Keratinocyte (primary cell): Measurements from ENCODE around the gene KIAA1210. TPM values are rescaled to one million over a fixed set of nuclear protein-coding genes. Genes with fewer than 3 reads are reported as not detected.

Experiments used
- DNase-seq: peaks from one replicate; pipeline ENCODE4 v3.0.0-alpha.2; 2011; ENCODE audit warnings: low read depth, missing footprints, low spot score
- FAIRE-seq: peaks from 2 replicates; lab custom pipeline; 2011; peaks lifted over from hg19 to GRCh38; lab: Jason Lieb, UNC
- H2AFZ ChIP-seq: 2 replicates; pipeline ENCODE4 v1.6.0; 2012; ENCODE audit warnings: low read length, control low read depth, inconsistent platforms; ENCODE audit not compliant: control insufficient read depth
- H3K27ac ChIP-seq: 2 replicates; pipeline ENCODE4 v1.5.1; 2011; ENCODE audit warnings: low read length; ENCODE audit not compliant: control insufficient read depth, insufficient read depth
- H3K27me3 ChIP-seq: 3 replicates; pipeline ENCODE4 v1.6.0; 2011; ENCODE audit warnings: low read length; ENCODE audit not compliant: control insufficient read depth, insufficient read depth; ENCODE audit errors: extremely low read depth
- H3K36me3 ChIP-seq, 2 experiments: 2 replicates in 1 of 2; 3 replicates in 1 of 2; pipeline ENCODE4 v1.5.1; 2011; ENCODE audit warnings: low read length in 2 of 2, mild to moderate bottlenecking in 1 of 2; ENCODE audit not compliant: control insufficient read depth in 2 of 2, insufficient read depth in 2 of 2; ENCODE audit errors: extremely low read depth in 1 of 2
- H3K4me1 ChIP-seq: 3 replicates; pipeline ENCODE4 v1.5.1; 2011; ENCODE audit warnings: low read length; ENCODE audit not compliant: control insufficient read depth, insufficient read depth; ENCODE audit errors: extremely low read depth
- H3K4me2 ChIP-seq: 3 replicates; pipeline ENCODE4 v1.6.0; 2011; ENCODE audit warnings: low read depth, low read length; ENCODE audit not compliant: control insufficient read depth, insufficient read depth; ENCODE audit errors: extremely low read depth
- H3K4me3 ChIP-seq, 3 experiments: fragments of 200-600 bp in 1 of 3; sonication (generic) in 1 of 3; 2 replicates in 2 of 3; 3 replicates in 1 of 3; pipeline ENCODE4 v1.5.1; 2011 to 2016; ENCODE audit warnings: low read length in 3 of 3, mild to moderate bottlenecking in 3 of 3, control low read depth in 2 of 3, inconsistent platforms in 1 of 3, low read depth in 1 of 3, mixed read lengths in 1 of 3, mixed run types in 1 of 3, moderate library complexity in 1 of 3; ENCODE audit not compliant: control insufficient read depth in 2 of 3, insufficient read depth in 2 of 3; ENCODE audit errors: extremely low read depth in 1 of 3
- H3K79me2 ChIP-seq: 2 replicates; pipeline ENCODE4 v1.6.0; 2012; ENCODE audit warnings: low read length; ENCODE audit not compliant: control insufficient read depth, insufficient read depth
- H3K9ac ChIP-seq: 3 replicates; pipeline ENCODE4 v1.6.0; 2011; ENCODE audit warnings: low read length; ENCODE audit not compliant: control insufficient read depth, insufficient read depth; ENCODE audit errors: extremely low read depth
- H3K9me1 ChIP-seq: 3 replicates; pipeline ENCODE4 v1.6.0; 2011; ENCODE audit warnings: low read length; ENCODE audit not compliant: control insufficient read depth, insufficient read depth; ENCODE audit errors: extremely low read depth
- H3K9me3 ChIP-seq: 2 replicates; pipeline ENCODE4 v1.5.1; 2012; ENCODE audit warnings: low read depth, low read length; ENCODE audit not compliant: control insufficient read depth
- H4K20me1 ChIP-seq: 3 replicates; pipeline ENCODE4 v1.6.0; 2011; ENCODE audit warnings: low read length; ENCODE audit not compliant: control insufficient read depth, insufficient read depth; ENCODE audit errors: extremely low read depth
- CTCF ChIP-seq, 3 experiments: IDR thresholded peaks in 1 of 3; conservative IDR thresholded peaks in 1 of 3; optimal IDR thresholded peaks in 1 of 3; 2 replicates in 2 of 3; 3 replicates in 1 of 3; pipeline versions ENCODE3 to v1.5.1; 2011; ENCODE audit warnings: low read length in 3 of 3, mild to moderate bottlenecking in 3 of 3, moderate library complexity in 2 of 3, control low read depth in 1 of 3, inconsistent platforms in 1 of 3; ENCODE audit not compliant: insufficient read depth in 2 of 3; ENCODE audit errors: extremely low read depth in 1 of 3
- EZH2 ChIP-seq: IDR thresholded peaks from one replicate; pipeline ENCODE4 v1.6.1; 2012; ENCODE audit warnings: inconsistent platforms, mild to moderate bottlenecking, low read length, moderate library complexity
- dilution Hi-C: fragments of 300-500 bp; cut with MboI; formaldehyde crosslinking; loops from one replicate; pipeline ENCODE4 v1.7.0; 2020; ENCODE audit warnings: low sequenced_read_pairs; ENCODE audit not compliant: extremely low pct_ligation_motif_present
- polyA plus RNA-seq, 5 experiments: library from polyadenylated mRNA; depleted of rRNA in 3 of 5; stranded (reverse) in 3 of 5; stranded (forward) in 1 of 5; unstranded in 1 of 5; fragments of >200 nt; gene quantifications; 1 replicate in 1 of 5; 2 replicates in 3 of 5; 3 replicates in 1 of 5; pipeline versions ENCODE4 v1.2.1 to v1.2.3, GENCODE V29; 2011 to 2012; ENCODE audit warnings: missing spikeins in 2 of 5, low read depth in 1 of 5, low replicate concordance in 1 of 5

The KIAA1210 gene
- polyA plus RNA-seq, 1 donor (not counting 4 experiments of a cell fraction or from before 2014, with no cell fraction given) = not detected

- TF ChIP-seq EZH2 (no peak), CTCF (optimal IDR thresholded peaks at IDR 0.05 in 1 of 3, IDR thresholded peaks at IDR 0.05 in 1 of 3, conservative IDR thresholded peaks at IDR 0.05 in 1 of 3; ENCODE audit: extremely low read depth in 1 of 3, insufficient read depth in 2 of 3, low read length in 3 of 3) (no peak)
- Histone ChIP-seq H3K36me3 (no peaks in the 10 kb centered on the region), H3K4me3 (no peak overlapping the region), H3K27ac (no peak overlapping the region), H3K27me3 (peaks cover 18% of the 10 kb centered on the region), H3K9me3 (no peaks in the 10 kb centered on the region), H2AFZ (no peak overlapping the region), H3K79me2 (no peaks in the 10 kb centered on the region), H3K4me1 (no peaks in the 10 kb centered on the region), H3K9me1 (no peaks in the 10 kb centered on the region), H3K9ac (no peak overlapping the region), H4K20me1 (no peaks in the 10 kb centered on the region), H3K4me2 (no peak overlapping the region)
- dilution Hi-C loops = no loop called here
- FAIRE-seq = no peak
- no peak for DNase-seq
These were observed 22.8 kb upstream of the KIAA1210 start for GRCh38 chrX:119150163-119151050.

- no peak overlapping the region for H3K27ac ChIP-seq
- DNase-seq (no peak), FAIRE-seq (no peak)
- dilution Hi-C loops = no loop called here
- no peak overlapping the region for H3K4me3 ChIP-seq
- no peaks in the 10 kb centered on the region for H4K20me1 ChIP-seq
- no peak overlapping the region for H3K4me2 ChIP-seq
- H3K9me3 ChIP-seq = no peaks in the 10 kb centered on the region
- no peaks in the 10 kb centered on the region for H3K79me2 ChIP-seq
- TF ChIP-seq CTCF (optimal IDR thresholded peaks at IDR 0.05 in 1 of 3, IDR thresholded peaks at IDR 0.05 in 1 of 3, conservative IDR thresholded peaks at IDR 0.05 in 1 of 3; ENCODE audit: extremely low read depth in 1 of 3, insufficient read depth in 2 of 3, low read length in 3 of 3) (no peak), EZH2 (no peak)
- peaks cover 18% of the 10 kb centered on the region for H3K27me3 ChIP-seq
- H3K4me1 ChIP-seq = no peaks in the 10 kb centered on the region
- H3K9me1 ChIP-seq = no peaks in the 10 kb centered on the region
- no peaks in the 10 kb centered on the region for H3K36me3 ChIP-seq
- no peak overlapping the region for H3K9ac ChIP-seq
- H2AFZ ChIP-seq = no peak overlapping the region
These were observed 19.9 kb upstream of the KIAA1210 start for GRCh38 chrX:119147486-119147885.
